ENCODE measurements around the gene SEZ6. TPM values are rescaled to one million over a fixed set of nuclear protein-coding genes. Genes with fewer than 3 reads are reported as not detected.

SEZ6 gene
- total RNA-seq, 3 donors from 2014 or later = 0.31 to 1.0 TPM; not detected in 1

GRCh38 chr17:29049541-29050145 lies 43.8 kb upstream of the SEZ6 start:
- H3K36me3 ChIP-seq (ENCODE audit: low read depth) = no peaks in the 10 kb centered on the region
- DNase-seq = no peak

DNA sequence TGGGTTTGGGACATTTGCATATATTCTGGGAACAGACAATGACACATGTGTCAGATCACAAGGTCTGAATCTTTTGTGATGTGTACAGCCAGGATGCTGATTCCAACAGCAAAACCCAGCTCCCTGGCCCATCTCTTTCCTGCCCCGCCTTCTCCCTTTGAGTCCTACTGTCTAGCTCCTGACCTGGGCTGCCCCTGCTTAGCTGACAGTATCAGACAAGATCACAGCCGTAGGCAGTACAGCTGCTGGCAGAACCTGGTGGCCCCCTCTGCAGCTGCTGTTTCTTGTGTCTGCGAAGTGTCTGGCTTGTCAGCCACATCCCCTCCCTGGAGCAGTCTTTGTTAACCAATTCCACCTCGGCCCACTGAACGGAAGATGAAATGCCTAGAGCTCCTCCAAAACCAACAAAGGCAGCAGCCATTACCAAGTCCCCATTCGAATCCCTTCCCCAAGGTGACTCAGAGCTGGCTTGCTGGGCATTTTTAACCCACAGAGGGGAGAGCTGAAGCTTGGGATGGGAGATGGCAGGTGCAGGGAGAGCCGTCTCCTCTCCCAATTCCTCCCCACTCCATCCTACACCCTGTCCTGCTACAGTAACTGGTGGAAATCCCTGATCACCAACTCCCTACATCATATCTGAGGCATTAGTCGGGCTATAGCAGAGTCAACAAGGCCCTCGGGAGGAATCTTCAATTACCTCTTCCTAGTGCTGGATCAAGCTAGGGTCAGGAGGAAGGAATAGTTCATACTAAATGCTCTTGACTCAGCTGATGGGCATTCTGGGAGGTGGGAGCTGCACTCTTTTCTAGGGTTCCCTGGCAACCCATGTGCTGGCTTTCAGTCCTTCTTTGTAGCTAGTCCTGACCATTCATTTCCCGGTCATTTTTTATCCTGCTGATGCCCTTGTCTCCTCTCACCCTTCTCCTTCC lies 42.9 kb upstream of the SEZ6 start:
- no peak for DNase-seq
- ATAC-seq = no peak
- H3K9me3 ChIP-seq = no peaks in the 10 kb centered on the region
- intact Hi-C loops (cut with DNase I, micrococcal nuclease) = no loop called here
- no peaks in the 10 kb centered on the region for H3K36me3 ChIP-seq (ENCODE audit: low read depth)
- TF ChIP-seq CTCF (IDR thresholded peaks at IDR 0.05) = no peak
- H3K4me1 ChIP-seq (ENCODE audit: low read depth) = no peaks in the 10 kb centered on the region
- H3K4me3 ChIP-seq = no peak overlapping the region

More at GRCh38 chr17:29049541-29050145, 43.8 kb upstream of the SEZ6 start:
- intact Hi-C loops (cut with DNase I, micrococcal nuclease) = no loop called here
- TF ChIP-seq CTCF (IDR thresholded peaks at IDR 0.05) = no peak
- Histone ChIP-seq H3K4me3 (no peak overlapping the region), H3K9me3 (no peaks in the 10 kb centered on the region), H3K4me1 (ENCODE audit: low read depth) (no peaks in the 10 kb centered on the region)
- ATAC-seq = no peak

GRCh38 chr17:29046473-29046839 lies 40.6 kb upstream of the SEZ6 start:
- H3K36me3 ChIP-seq (ENCODE audit: low read depth) = no peaks in the 10 kb centered on the region
- ATAC-seq (no peak), DNase-seq (no peak)
- no peak overlapping the region for H3K4me3 ChIP-seq
- H3K9me3 ChIP-seq = no peaks in the 10 kb centered on the region
- intact Hi-C loops (cut with DNase I, micrococcal nuclease) = no loop called here
- no peak for TF ChIP-seq CTCF (IDR thresholded peaks at IDR 0.05)
- H3K4me1 ChIP-seq (ENCODE audit: low read depth) = no peaks in the 10 kb centered on the region

GRCh38 chr17:29045734-29046472 lies 40.1 kb upstream of the SEZ6 start:
- Histone ChIP-seq H3K4me3 (no peak overlapping the region), H3K9me3 (no peaks in the 10 kb centered on the region), H3K4me1 (ENCODE audit: low read depth) (no peaks in the 10 kb centered on the region), H3K36me3 (ENCODE audit: low read depth) (no peaks in the 10 kb centered on the region)
- DNase-seq (no peak), ATAC-seq (no peak)
- no peak for TF ChIP-seq CTCF (IDR thresholded peaks at IDR 0.05)
- intact Hi-C loops (cut with DNase I, micrococcal nuclease) = no loop called here

- Histone ChIP-seq H3K36me3 (ENCODE audit: low read depth) (no peaks in the 10 kb centered on the region), H3K9me3 (no peaks in the 10 kb centered on the region), H3K4me1 (ENCODE audit: low read depth) (no peaks in the 10 kb centered on the region), H3K4me3 (no peak overlapping the region)
- ATAC-seq (no peak), DNase-seq (no peak)
- intact Hi-C loops (cut with DNase I, micrococcal nuclease) = no loop called here
- TF ChIP-seq CTCF (IDR thresholded peaks at IDR 0.05) = no peak
Observed at GRCh38 chr17:29045026-29045425, 39.2 kb upstream of the SEZ6 start.
